ENCODE data around the gene ZNF511. TPM values are rescaled to one million over a fixed set of nuclear protein-coding genes. Genes with fewer than 3 reads are reported as not detected.

Gene ZNF511
- total RNA-seq, 1 donor from 2014 or later = 14.6 TPM

- no peak for DNase-seq (ENCODE audit: low read depth)
Observed at GRCh38 chr10:133335246-133336117, 26.8 kb downstream of the ZNF511 start.

- DNase-seq (ENCODE audit: low read depth) = no peak
Observed at GRCh38 chr10:133336118-133336576, 27.4 kb downstream of the ZNF511 start.

GRCh38 chr10:133336577-133337369 lies 28.1 kb downstream of the ZNF511 start, which contains the start of gene CALY:
CALY (minus strand) TSS chr10:133336896; CDS start chr10:133328989, 7,907 bp downstream.
- DNase-seq (ENCODE audit: low read depth) = no peak

GRCh38 chr10:133337370-133337725 lies 28.6 kb downstream of the ZNF511 start:
- no peak for DNase-seq (ENCODE audit: low read depth)

DNA sequence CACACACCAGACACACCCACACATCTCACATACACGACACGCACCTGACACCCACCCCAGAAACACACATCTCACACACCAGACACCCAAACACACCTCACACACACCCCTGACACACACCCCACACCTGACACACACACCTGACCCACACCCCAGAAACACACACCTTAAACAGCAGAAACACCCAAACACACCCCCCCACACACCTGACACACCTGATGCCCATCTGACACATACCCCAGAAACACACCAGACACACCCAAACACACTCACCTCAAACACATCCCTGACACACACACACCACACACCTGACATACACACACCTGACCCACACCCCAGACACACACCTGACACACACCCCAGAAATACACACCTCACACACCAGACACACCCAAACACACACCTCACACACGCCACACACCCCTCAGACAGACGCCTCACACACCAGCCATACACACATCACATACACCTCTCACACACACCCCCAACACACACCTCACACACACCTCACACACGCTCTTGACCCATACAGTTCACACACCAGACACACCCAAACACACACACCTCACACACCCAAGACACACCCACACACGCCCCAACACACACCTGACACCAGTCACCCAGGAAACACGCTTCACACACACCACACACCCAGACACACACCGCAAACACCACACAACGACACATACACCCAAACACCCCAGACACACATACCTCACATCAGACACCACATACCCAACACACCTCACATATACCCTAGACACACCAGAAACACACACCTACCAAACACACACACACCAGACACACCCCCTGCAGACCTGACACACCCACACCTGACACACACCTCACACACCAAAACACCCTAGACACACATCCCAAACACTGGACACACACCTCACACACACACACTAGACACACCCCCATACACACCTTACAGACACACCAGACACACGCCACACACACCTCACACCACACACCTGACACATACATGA lies 29.7 kb downstream of the ZNF511 start:
- DNase-seq (ENCODE audit: low read depth) = no peak

DNA sequence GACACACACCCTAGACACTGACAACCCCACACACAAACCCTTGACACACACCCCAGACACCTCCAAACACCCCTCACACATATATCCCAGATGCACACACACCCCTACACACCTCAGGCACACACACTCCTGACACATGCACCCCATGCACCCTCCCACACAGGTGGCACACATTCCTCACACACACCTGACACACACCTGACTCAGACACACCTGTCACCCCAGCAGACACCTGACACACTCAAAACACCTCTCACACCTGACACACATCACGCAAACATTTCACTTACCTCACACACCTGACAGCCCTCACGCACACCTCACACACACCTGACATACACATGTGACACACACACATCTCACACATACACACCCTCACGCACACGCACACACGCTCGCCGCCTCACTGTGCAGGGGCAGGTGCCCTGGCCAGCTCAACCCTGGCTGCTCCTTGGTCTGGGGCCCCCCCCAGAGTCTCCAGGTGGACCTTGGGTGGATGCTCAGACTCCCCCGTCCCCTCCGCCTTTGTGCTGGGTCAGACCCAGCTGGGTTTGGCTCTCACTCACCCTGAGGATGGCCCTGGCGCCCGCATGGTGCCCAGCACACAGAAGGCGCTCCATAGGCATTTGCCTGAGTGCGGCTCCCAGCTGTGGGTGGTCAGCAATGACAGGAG lies 31.1 kb downstream of the ZNF511 start:
- DNase-seq (ENCODE audit: low read depth) = no peak

DNA sequence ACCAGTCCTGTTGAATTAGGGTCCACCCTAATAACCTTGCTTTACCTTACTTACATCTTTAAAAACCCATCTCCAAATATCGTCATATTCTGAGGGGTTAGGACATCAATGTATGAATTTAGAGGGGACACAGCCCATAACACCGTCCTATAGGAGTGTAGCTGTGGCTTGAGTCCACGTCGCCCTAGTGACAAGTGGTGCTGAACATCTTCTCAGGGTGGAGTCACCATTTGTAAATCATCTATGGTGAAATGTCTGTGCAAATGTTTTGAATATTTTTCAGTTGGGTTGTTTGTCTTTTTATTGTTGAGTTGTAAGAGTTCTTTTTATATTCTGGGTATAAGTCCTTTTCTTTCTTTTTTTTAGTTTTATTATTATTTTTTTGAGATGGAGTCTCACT lies 33.3 kb downstream of the ZNF511 start:
- no peak for DNase-seq (ENCODE audit: low read depth)

DNA sequence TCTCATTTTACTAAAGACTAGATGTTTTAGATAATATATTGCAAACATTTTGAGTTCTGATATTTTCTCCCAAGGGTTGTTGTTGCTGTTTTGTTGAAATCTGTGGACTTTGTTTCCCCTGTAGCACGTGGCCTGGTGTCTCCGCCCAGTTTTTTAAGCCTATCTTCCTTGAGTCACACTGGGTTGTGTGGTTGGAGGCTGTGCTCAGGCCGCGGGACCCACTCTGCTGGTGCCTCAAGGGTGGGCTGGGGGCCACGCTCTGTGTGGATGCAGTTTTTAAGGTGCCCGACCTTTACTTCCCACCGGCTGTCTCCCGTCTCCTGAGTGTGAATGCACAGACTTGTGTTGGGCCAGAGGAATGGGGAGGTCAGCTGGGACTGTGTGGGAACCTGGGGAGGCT lies 34.2 kb downstream of the ZNF511 start:
- no peak for DNase-seq (ENCODE audit: low read depth)

- DNase-seq (ENCODE audit: low read depth) = no peak
Observed at GRCh38 chr10:133343558-133343957, 34.8 kb downstream of the ZNF511 start.

DNA sequence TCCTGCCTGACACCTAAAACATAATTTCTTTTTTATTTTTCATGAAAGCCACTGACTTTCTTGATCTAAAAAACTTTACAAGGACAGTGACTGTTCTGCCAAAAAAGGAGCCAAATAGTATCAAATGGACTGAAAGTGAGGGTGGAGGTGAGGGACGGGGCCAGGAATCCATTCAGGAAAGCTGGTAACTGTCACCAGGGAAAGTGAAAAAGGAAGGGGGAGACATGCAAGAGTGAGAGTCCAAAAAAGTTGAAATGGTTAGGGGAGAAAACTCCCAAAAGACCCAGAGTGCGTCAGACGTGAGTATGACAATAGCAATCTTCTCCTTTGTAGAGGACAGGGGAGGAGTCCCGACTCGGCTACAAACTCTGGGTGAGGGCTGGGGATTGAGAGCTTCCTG lies 35.5 kb downstream of the ZNF511 start:
- no peak for DNase-seq (ENCODE audit: low read depth)

DNA sequence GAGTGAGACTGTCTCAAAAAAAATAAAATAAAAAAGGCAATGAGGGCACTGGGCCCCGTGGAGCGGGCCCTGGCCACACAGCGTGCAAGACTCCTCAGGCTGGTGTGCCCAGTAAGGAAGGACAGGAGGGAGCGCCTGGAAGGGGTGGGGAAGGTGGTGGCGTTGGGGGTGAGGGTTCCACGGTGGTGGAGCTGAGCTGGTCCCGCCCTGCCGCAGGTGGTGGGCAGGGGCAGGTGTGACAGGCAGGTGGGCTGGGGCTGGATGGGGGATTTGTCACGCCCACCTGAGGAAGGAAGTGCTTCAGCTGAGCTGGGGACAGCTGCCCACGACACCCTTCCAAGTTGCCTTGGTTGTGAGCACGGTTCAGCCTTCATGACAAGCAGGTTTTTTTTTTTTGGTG lies 37.7 kb downstream of the ZNF511 start:
- DNase-seq (ENCODE audit: low read depth) = no peak

GRCh38 chr10:133347710-133348517 lies 39.2 kb downstream of the ZNF511 start:
- no peak for DNase-seq (ENCODE audit: low read depth)

GRCh38 chr10:133349160-133349568 lies 40.5 kb downstream of the ZNF511 start:
- DNase-seq (ENCODE audit: low read depth) = no peak

DNA sequence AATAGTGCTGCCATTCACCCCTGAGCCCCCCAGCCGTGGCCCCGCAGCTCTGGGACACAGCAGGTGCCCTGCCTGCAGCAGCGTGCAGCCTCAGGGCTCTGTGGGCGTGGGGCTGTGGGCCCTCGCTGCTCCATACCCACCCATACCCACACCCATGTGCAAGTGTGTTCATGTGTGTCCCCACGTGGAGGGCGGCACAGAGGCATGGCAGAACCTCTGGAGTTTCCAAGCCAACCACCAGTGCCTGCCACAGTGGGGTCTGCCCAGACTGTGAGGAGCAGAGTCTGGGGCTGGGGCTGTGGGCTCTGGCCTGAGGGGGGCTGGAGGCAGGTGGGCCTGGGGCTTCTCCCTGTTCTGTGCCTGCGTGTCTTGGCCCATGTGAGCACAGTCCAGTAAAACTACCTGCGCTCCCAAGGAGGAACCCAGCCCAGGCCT lies 40.9 kb downstream of the ZNF511 start:
- no peak for DNase-seq (ENCODE audit: low read depth)

DNA sequence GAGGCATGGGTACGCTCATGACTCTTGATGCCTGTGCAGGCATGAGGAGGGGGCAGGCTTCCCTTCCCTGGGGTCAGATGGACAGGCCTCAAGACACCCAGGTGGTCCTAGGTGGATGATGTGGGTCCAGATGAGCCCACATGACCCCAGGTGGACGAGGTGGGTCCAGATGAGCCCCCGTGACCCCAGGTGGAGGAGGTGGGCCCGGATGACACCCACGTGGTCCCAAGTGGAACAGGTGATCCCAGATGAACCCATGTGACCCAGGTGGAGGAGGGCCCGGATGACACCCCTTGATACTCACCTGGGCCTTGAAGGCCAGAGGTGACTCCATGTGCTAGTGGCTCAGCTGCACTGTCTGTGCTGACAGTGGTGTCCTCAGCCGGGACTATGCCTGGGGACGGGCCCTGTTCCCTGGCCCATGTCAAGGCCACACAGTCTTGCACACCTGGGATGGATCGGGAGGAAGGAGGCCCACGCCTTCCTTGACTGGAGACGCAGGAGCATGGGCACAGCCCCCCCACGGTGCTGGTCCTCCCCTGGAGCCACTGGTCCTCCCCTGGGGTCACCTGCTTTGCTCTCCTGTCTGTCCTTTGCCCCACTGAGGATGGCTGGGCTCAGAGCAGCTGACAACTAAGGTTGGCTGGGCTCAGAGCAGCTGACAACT lies 41.7 kb downstream of the ZNF511 start:
- no peak for DNase-seq (ENCODE audit: low read depth)

GRCh38 chr10:133350950-133351329 lies 42.2 kb downstream of the ZNF511 start:
- DNase-seq (ENCODE audit: low read depth) = no peak

DNA sequence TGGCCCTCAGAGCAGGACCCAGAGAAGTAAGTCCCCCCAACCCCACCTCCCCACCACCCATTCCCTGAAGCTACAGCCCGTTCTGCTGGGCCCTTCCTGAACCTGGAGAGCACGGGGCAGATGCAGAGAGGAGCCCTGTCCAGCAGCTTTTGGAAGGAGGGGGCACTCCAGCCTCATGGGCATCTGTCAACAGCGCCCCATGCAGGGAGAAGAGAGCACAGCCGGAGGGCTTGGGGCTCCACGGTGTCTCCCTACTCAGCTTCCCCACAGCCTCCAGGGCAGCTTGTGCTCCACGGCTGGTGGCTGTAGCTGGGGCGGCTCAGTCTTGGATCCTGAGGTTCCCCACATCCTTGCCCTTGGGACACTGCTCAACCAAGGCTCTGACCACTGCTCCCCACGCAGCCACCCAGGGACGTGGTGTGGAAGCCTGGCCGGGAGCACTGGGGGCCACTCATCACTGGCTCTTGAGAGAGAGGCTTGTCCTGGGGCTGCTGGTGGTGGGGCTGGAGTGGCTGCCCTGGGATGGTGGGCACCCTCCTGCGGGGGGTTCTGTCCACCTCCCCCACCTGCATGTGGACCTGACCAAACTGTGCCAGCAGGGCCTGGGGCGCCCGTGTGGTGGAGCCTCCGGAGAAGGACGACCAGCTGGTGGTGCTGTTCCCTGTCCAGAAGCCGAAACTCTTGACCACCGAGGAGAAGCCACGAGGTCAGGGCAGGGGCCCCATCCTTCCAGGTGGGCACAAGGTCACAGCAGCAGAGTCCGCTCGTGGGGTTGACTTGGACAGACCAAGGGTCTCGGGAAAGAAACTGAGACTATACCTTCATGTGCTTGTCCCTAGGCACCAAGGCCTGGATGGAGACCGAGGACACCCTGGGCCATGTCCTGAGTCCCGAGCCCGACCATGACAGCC lies 42.9 kb downstream of the ZNF511 start:
- DNase-seq (ENCODE audit: low read depth) = no peak

DNA sequence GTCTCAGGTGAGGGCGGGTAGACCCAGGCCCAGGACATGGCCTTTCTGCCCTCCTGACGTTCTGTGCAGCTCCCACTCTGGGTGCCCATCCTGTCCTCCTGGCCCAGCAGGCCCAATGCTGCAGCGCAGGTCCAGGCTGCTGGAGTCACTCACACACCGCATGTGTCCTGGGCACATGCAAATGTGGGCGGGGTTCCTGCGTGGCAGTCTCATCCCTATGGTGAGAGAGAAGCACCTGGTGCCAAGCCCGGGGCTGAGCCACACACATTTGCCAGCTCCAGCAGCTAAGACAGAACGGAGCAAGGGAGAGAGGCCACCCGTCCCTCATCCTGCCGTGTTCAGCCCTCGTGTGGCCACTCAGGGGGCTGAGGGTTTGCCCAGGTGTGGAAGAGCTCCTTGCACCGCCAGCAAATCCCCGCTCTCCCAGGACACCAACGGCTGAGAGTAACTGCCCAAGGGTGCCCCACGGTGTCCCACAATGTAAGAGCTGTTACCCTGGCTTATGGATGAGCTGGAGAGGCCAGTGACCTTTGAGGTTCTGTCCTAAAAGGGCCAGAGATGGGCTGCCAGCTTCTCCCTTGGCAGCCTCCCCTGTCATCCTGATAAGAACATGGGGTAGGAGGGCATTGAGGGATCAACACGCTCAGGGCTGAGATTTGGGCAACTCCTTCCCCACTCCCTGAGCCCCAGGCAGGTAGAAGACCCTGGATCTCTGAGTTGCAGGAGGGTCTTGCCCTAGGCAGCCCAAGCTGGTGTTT lies 44.7 kb downstream of the ZNF511 start:
- no peak for DNase-seq (ENCODE audit: low read depth)
